HepG2 (cell line): ENCODE measurements around the gene FAM120B. TPM values are rescaled to one million over a fixed set of nuclear protein-coding genes. Genes with fewer than 3 reads are reported as not detected.
A peak's percentile ranks its signal among the peaks of the same experiment; 100 is the strongest.

Source experiments
- ARNT ChIP-seq: fragments of 450-650 bp; IDR thresholded peaks from 2 replicates; pipeline ENCODE4 v1.6.1; 2017
- CENPT ChIP-seq: sonication (generic); formaldehyde crosslinking; IDR thresholded peaks from 2 replicates; pipeline ENCODE4 v1.8.0; 2022; ENCODE audit warnings: low read depth, mild to moderate bottlenecking, moderate library complexity, missing genetic modification reagents
- FOSL2 ChIP-seq: sonication (generic); formaldehyde crosslinking; IDR thresholded peaks from 2 replicates; pipeline ENCODE4 v1.4.0; 2020; ENCODE audit warnings: missing genetic modification reagents
- GTF2F1 ChIP-seq: fragments of 150-350 bp; IDR thresholded peaks from 2 replicates; pipeline ENCODE4 v1.6.1; 2014; ENCODE audit warnings: low read length
- MNT ChIP-seq: fragments of 450-650 bp; IDR thresholded peaks from 2 replicates; pipeline ENCODE4 v1.6.1; 2016
- NR2F1 ChIP-seq, 2 experiments: fragments of 450-650 bp in 1 of 2; formaldehyde crosslinking in 1 of 2; IDR thresholded peaks; 2 replicates each; pipeline versions ENCODE4 v1.5.0 to v1.6.1; 2016 to 2020; ENCODE audit warnings: mild to moderate bottlenecking in 1 of 2, missing compliant biosample characterization in 1 of 2, missing genetic modification reagents in 1 of 2, moderate library complexity in 1 of 2
- PAXIP1 ChIP-seq: sonication (generic); formaldehyde crosslinking; conservative IDR thresholded peaks from 2 replicates; pipeline ENCODE4 v1.4.0; 2020; ENCODE audit warnings: mild to moderate bottlenecking, missing genetic modification reagents, moderate library complexity
- PHB2 ChIP-seq: fragments of 450-650 bp; IDR thresholded peaks from 2 replicates; pipeline ENCODE4 v1.6.1; 2018; ENCODE audit not compliant: partially characterized antibody
- SAP130 ChIP-seq: IDR thresholded peaks from 2 replicates; pipeline ENCODE4 v1.6.1; 2016; ENCODE audit warnings: low read depth
- U2AF2 ChIP-seq: fragments of 200-400 bp; formaldehyde crosslinking; IDR thresholded peaks from 2 replicates; pipeline ENCODE4 v1.6.1; 2017; ENCODE audit warnings: low read depth, mild to moderate bottlenecking, low read length
- ZBTB14 ChIP-seq: sonication (generic); formaldehyde crosslinking; IDR thresholded peaks from 2 replicates; pipeline ENCODE4 v1.4.0; 2020; ENCODE audit warnings: missing genetic modification reagents
- ZBTB20 ChIP-seq: sonication (generic); formaldehyde crosslinking; IDR thresholded peaks from 2 replicates; pipeline ENCODE4 v1.8.1; 2023; ENCODE audit warnings: missing genetic modification reagents, low read depth, mild to moderate bottlenecking, borderline replicate concordance
- ZC3H13 ChIP-seq: sonication (generic); formaldehyde crosslinking; IDR thresholded peaks from 2 replicates; pipeline ENCODE4 v1.8.1; 2023; ENCODE audit warnings: mild to moderate bottlenecking, missing genetic modification reagents, moderate library complexity
- ZFP82 ChIP-seq: sonication (generic); formaldehyde crosslinking; IDR thresholded peaks from 2 replicates; pipeline ENCODE4 v1.5.1; 2020; ENCODE audit warnings: mild to moderate bottlenecking, missing genetic modification reagents, borderline replicate concordance
- ZFYVE20 ChIP-seq: sonication (generic); formaldehyde crosslinking; IDR thresholded peaks from 2 replicates; pipeline ENCODE4 v1.8.0; 2023; ENCODE audit warnings: low read depth, mild to moderate bottlenecking, moderate library complexity, missing genetic modification reagents, borderline replicate concordance
- ZNF136 ChIP-seq: sonication (generic); formaldehyde crosslinking; IDR thresholded peaks from 2 replicates; pipeline ENCODE4 v1.8.1; 2022; ENCODE audit warnings: low read depth, mild to moderate bottlenecking, moderate library complexity, missing genetic modification reagents
- ZNF143 ChIP-seq: sonication (generic); formaldehyde crosslinking; IDR thresholded peaks from 2 replicates; pipeline ENCODE4 v1.4.0; 2020; ENCODE audit warnings: missing genetic modification reagents
- ZNF274 ChIP-seq: sonication (generic); formaldehyde crosslinking; IDR thresholded peaks from 2 replicates; pipeline ENCODE4 v1.5.1; 2020; ENCODE audit warnings: mild to moderate bottlenecking, missing genetic modification reagents
- ZNF431 ChIP-seq: sonication (generic); formaldehyde crosslinking; IDR thresholded peaks from 2 replicates; pipeline ENCODE4 v1.9.0; 2022; ENCODE audit warnings: missing genetic modification reagents, low read depth, mild to moderate bottlenecking, borderline replicate concordance
- ZNF432 ChIP-seq: sonication (generic); formaldehyde crosslinking; IDR thresholded peaks from 2 replicates; pipeline ENCODE4 v1.5.0; 2020; ENCODE audit warnings: missing genetic modification reagents, mild to moderate bottlenecking, borderline replicate concordance
- ZNF558 ChIP-seq: sonication (generic); formaldehyde crosslinking; IDR thresholded peaks from 2 replicates; pipeline ENCODE4 v1.9.0; 2022; ENCODE audit warnings: mild to moderate bottlenecking, missing genetic modification reagents, borderline replicate concordance
- ZNF724P ChIP-seq: sonication (generic); formaldehyde crosslinking; IDR thresholded peaks from 2 replicates; pipeline ENCODE4 v1.8.0; 2022; ENCODE audit warnings: missing genetic modification reagents, borderline replicate concordance
- ZNF749 ChIP-seq: sonication (generic); formaldehyde crosslinking; IDR thresholded peaks from 2 replicates; pipeline ENCODE4 v1.8.0; 2022; ENCODE audit warnings: mild to moderate bottlenecking, missing genetic modification reagents, moderate library complexity, borderline replicate concordance
- polyA plus RNA-seq, 8 experiments: library from polyadenylated mRNA; depleted of rRNA in 3 of 8; stranded (reverse) in 7 of 8; unstranded in 1 of 8; fragments of >200 nt; fragmentation: Illumina TruSeq in 4 of 8; extraction: Trizol in 4 of 8; gene quantifications; 2 replicates each; pipeline versions ENCODE4 v1.2.1 to v1.2.3, GENCODE V29; 2011 to 2016; ENCODE audit warnings: low read depth in 4 of 8, missing spikeins in 1 of 8, mixed read lengths in 1 of 8; ENCODE audit not compliant: insufficient read depth in 1 of 8
- total RNA-seq, 5 experiments: library from RNA; depleted of rRNA; stranded (reverse); fragments of >200 nt; fragmentation: Illumina TruSeq; extraction: Trizol; gene quantifications; 2 replicates each; pipeline ENCODE4 v1.2.3, GENCODE V29; 2016; ENCODE audit warnings: low read depth in 1 of 5

FAM120B gene
- total and polyA plus RNA-seq, 2 of the 13 experiments (the other 11 are each of a cell fraction or from before 2014, with no cell fraction given): 9.2 to 10.7 TPM

GRCh38 chr6:170306324-170307079 is at the start of gene FAM120B (continued):
- TF ChIP-seq PHB2 (no peak), ARNT (no peak), NR2F1 (CRISPR knock-in tag; IDR thresholded peaks at IDR 0.05) (0 out of 4 replicates have a peak, but pooled peaks of 1 of the 2 experiments have one; percentile 15), PAXIP1 (CRISPR knock-in tag) (peak; percentile 51; the same call in 1 of the 2 replicates), ZBTB14 (CRISPR knock-in tag) (peak; percentile 61; the same call in 1 of the 2 replicates), SAP130 (CRISPR knock-in tag) (peak; percentile 99), GTF2F1 (no peak), ZNF143 (CRISPR knock-in tag) (no peak; the same call in 1 of the 2 replicates), ZNF558 (no peak; the same call in 1 of the 2 replicates), ZFP82 (CRISPR knock-in tag) (peak; percentile 85; the same call in 1 of the 2 replicates), CENPT (CRISPR knock-in tag) (no peak; the same call in 1 of the 2 replicates), MNT (no peak; the same call in 1 of the 2 replicates), ZNF432 (CRISPR knock-in tag) (no peak), U2AF2 (peak; percentile 96), ZNF749 (CRISPR knock-in tag) (peak; percentile 58), ZNF724P (CRISPR knock-in tag) (peak; percentile 77; the same call in 1 of the 2 replicates), ZNF431 (CRISPR knock-in tag) (peak; percentile 91; the same call in 1 of the 2 replicates), ZBTB20 (CRISPR knock-in tag) (peak; percentile 84), FOSL2 (CRISPR knock-in tag) (peak; percentile 39), ZFYVE20 (CRISPR knock-in tag) (no peak; the same call in 1 of the 2 replicates), ZNF274 (CRISPR knock-in tag) (peak; percentile 94), ZNF136 (peak; percentile 72; the same call in 1 of the 2 replicates), ZC3H13 (CRISPR knock-in tag) (peak; percentile 49; the same call in 1 of the 2 replicates)
